GM19035 (cell line): ENCODE data around the gene SLC23A2.
"Not testable (repeated sequence)": the region's sequence is repeated elsewhere in the genome, so short reads cannot be mapped to it uniquely, and the experiment has no call there.

Source experiments
- ATAC-seq: cut with Tn5 transposase; IDR thresholded peaks from one replicate; pipeline ENCODE4 v1.9.1; 2021; ENCODE audit not compliant: unreplicated experiment

Gene SLC23A2

DNA sequence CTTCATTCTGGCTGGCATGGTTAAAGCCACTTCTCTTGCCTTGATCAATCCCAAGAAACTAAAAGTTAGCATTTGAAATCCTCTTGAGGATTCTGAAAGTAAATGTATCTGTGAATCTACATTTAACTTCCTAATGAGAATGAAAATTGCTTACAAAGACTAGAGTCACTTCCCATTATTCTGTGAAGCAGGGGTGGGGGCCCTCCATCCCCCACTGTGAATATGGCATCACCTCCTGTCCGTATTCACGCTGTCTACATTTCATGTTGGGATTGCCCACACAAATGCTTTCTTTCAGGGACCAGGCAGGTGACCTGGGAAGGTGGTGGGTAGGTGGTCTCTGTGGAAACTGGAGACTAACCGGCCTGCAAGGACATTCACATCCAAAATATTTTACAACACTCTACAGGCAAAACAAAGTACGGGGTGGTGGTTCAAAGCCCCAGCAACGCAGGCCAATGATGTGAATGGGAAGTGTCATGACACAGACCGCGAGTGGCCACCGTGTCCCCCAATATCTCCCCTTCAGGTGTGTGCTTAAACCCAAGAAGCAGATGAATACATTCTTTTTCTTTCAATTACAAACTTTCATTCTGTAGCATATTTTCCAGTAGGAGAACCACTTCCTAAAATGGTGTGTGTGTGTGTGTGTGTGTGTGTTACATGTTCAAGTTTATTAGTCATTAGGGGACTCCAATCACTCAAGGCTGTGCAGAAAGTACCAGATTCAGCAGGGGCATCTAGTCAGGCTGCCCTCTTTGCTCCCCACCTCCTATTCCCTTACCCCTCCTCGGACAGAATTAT is 147.4 kb downstream of the SLC23A2 start:
- ATAC-seq = no peak

DNA sequence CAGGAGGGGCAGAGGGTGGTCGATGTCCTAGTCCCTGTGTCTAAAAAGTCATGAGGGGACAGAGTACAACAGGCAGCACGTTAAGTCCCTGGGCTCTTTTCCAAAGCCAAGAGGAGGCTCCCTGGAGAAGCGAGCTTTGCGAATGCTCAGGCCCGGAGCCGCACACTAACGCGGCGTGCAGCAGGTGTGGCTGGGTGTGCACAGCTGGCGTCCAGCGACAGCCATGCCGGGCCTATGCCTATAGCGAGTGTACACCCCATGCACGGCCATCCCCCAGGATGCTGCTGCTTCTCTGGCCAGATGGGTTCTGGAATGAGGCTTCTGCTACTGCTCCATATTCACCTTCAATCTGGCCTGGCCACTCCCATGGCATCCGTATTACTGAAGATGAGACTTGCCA is 148.3 kb downstream of the SLC23A2 start:
- ATAC-seq = no peak

DNA sequence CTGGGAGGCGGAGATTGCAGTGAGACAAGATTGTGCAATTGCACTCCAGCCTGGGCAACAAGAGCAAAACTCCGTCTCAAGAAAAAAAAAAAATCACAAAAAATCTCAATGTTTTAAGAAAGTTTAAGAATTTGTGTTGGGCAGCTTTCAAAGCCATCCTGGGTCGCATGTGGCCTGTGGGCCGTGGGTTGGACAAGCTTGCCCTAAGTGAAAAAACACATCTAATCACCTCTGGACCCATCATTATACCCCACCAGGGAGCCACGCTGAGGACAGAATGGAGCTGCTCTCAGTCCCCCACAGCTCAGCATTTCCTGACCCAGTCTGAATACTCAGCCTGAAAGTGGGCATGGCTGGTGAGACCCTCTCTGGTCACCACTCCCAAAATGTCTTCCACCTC is 150.3 kb downstream of the SLC23A2 start:
- ATAC-seq = no peak

DNA sequence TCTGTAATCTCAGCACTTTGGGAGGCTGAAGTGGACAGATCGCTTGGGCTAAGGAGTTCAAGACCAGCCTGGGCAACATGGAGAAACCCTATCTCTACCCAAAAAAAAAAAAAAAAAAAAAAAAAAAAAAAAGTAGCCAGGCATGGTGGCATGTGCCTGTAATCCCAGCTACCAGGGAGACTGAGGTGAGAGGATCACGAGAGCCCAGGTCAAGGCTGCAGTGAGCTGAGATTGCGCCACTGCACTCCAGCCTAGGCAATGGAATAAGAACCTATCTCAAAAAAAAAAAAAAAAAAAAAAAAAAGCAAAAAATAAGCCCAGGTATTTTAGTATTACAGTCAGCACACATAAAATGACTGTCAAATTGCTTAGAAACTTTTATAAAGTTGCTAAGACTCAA is 152.5 kb downstream of the SLC23A2 start:
- not testable (repeated sequence) for ATAC-seq

DNA sequence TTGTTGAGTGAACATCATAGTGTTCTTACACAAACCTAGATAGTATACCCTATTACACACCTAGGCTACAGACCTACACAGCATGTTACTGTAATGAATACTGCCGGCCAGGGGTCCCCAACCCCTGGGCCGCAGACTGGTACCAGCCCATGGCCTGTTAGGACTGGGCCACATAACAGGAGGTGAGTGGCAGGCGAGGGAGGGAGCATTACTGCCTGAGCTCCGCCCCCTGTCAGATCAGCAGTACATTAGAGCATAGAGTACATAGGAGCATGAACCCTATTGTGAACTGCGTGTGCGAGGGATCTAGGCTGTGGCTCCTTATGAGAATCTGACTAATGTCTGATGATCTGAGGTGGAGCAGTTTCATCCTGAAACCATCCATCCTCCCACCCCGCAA is 153.3 kb downstream of the SLC23A2 start:
- no peak for ATAC-seq

DNA sequence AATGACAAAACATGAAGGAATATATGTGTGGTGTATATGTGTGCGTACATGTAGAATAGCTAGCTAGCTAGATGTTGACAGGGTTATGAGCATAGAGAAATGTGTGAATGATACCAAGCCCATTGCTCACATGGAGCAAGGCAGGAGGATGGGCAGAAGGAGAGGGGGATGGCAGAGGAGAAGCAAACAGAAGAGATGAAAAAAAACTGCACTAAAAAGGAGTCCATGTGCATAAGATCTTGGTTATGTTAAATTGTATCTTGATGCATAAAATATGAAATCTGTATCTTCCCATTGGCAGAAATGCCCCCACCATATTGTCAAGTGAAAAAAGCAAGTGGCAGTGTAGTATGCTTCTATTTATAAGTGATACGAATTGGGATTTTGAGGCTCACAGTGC is 154.5 kb downstream of the SLC23A2 start:
- no peak for ATAC-seq

DNA sequence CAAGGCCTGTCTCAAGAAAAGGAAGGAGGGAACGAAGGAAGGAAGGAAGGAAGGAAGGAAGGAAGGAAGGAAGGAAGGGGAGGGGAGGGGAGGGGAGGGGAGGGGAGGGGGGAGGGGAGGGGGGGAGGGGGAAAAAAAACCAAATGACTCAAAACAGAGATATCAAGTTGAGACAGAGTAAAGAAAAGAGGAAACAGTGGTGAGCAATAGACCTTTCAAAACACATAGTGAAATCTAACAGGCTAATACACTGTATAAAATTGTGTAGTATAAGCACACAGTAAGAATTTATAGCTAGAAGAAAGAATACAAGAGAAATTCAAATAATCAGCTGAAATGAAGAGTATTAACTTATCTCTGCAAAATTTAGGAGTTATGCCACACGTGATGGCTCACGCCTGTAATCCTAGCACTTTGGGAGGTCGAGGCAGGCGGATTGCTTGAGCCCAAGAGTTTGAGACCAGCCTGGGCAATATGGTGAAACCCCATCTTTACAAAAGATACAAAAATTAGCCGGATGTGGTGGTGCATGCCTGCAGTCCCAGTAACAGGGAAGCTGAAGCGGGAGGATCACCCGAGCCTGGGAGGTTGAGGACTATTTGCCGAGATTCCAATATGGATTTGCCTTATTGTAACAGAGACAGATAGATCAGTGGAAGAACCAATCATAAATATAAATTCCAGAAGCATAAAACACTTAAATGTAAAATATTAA is 156.4 kb downstream of the SLC23A2 start:
- no peak for ATAC-seq

DNA sequence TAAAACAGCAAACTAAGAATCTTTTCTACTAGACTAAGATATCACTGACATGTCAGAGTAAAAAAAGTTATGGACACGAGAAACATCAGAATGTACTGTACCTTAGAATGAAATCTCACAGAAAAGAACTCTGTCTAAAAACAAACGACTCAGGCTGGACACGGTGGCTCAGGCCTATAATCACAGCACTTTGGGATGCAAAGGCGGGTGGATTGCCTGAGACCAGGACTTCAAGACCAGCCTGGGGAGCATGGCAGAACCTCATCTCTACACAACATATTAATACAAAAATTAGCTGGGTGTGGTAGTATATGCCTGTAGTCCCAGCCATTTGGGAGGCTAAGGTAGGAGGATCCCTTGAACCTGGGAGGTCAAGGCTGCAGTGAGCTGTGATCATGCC is 157.0 kb downstream of the SLC23A2 start:
- no peak for ATAC-seq

DNA sequence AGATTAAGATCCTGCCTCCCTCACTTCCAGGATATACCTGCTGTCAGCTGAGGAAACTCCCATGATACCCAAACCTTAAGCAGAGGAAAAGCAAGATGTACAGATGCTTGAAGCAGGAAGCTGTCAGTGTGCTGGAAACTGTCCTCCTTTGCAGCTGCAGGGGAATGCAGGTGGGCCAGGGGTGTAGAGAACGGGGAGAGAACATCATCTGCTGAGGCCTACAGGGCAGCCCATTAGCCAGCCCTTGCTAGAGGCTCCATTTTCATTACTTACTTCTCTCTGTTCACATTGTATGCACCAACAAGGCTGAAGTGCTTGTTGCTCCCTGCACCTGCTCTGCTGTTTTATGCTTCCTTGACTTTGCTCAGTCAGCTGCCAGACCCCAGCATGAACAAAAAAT is 160.5 kb downstream of the SLC23A2 start:
- ATAC-seq = no peak

DNA sequence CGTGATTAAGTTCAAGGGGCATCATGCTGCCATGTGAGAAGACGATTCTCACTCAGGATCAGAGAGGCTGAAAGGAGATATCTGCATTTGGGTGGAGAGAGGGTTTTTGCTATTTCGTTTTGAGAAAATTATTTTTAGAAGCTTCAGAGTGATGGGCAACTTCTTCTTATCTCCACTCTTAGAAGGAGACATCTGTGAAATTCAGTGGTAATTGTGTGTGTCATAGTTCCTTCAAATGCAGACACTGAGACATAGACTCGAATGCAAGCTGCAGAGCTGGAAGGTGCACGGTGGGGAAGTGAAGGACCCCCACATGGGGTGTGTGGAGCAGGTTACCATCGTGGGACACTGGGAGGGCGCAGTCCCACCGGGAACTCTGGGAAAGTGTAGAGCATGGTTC is 162.8 kb downstream of the SLC23A2 start:
- no peak for ATAC-seq

DNA sequence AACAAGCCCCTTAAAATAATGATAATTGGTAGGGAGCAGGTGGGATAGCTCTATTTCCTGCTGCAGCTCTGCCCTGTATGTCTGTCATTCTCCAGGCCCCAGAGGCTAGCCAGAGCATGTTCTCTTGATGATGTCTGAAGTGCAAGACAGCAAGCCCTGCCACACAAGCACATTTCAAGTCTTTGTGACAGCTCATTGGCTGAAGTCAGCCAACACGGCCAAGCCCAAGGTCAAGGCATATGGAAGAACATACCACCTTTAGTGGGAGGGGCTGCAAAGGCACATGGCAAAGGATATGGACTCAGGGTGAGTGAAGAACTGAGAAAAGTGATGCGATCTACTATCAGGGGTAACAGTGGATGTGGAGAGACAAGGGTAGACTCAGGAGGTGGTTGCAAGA is 163.6 kb downstream of the SLC23A2 start:
- ATAC-seq = no peak

DNA sequence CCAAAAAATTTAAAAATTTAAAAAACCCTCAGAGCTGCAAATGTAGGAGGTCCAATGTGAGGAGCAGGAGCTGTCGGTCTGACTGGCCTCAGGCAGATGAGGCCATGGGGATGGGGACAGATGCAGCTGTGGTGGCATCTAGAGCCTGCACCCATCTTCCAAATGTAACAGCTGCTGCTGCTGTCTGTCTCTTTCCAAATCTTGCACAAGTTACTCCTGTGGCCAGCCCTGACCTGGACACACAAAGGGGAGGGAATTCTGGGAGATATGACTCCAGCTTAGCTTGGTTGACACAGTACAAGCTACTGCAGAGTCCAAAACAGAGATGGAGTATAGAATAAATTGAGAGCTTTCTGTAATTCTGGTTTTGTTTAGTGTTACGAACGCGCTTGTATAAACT is 164.4 kb downstream of the SLC23A2 start:
- ATAC-seq = no peak

DNA sequence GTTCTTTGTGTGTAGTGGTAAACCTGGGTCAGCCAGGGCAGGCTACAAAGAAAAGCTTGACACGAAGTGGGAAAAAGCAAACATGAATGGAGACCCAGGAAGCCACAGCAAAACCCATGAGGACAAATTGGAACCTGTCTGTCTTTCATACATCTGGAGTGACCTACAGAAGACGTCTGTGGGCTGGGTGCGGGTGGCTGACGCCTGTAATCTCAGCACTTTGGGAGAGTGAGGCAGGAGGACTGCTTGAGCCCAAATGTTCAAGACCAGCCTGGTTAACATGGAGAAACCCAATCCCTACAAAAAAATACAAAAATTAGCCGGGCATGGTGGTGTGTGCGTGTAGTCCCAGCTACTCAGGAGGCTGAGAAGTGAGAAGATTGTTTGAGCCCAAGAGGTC is 164.8 kb downstream of the SLC23A2 start:
- ATAC-seq = no peak

DNA sequence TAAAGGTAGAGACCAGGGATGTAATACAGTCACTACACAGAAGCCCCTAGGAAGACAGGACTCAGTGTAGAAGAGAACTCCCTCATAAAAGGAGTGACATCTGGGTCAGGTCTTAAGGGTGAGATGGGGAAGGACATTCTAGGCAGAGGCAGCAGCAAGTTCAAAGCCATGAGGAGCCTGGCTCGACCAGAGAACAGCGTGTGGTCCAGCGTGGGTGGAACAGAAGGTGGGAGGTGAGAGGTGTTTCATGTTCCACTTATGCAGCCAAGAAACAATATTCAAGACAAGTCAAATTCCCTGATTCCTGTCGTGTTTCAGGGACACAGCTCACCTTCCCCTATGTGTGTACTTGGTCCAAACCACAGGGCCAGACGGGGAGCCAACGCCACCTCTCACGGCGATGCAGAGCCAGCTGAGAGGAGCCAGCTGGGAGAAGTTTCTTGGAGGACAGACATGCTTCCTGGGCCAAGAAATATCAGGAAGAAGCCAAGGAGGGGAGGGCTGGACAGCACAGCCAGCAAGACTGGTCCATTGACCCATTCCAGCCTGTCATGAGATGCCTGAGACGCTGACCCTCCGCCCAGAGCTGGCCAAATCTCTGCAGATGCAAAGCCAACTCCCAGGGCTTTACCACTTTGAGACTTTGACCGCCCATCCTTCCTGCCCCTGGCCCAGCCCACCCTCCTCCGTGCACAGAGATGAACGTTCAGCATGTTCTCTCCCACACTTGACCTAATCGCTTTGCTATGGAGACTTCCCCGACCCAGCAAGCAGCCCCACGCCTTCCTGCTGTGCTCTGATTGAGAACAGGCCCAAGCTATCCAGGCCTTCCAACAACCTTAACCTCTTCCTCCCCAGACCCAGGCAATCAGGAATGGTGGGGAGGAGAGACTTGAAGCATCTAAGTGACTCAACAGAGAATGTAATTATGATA is 165.8 kb downstream of the SLC23A2 start:
- ATAC-seq = no peak

DNA sequence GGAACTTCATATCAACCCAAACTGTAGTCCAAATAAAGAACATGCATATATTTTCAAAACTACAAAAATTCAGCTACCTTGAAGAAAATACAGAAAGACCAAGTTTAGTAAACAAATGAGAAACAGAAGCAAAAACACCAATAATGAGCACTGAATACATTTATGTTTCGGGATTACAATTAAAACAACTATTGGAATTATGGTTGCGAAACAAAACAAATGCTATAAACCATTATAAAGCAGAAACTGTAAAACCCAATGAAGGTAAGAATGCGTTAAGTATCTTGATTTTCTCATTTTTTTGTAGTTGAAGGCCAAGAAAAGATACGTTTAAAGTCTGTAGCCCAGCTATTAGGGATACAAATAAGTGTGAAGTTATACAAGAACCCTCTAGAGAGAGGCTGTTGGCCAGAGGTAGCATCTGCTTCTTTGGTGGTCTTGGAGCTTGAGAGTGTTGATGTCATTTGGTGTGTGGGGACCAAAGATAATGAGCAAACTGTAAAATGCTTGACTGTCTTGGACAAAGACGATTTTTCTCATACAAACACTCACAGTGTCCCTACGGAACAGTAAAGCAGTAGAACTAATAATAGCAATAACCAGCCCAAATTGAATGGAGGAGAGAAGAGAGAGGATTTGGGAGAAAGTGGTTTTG is 168.1 kb downstream of the SLC23A2 start:
- no peak for ATAC-seq

DNA sequence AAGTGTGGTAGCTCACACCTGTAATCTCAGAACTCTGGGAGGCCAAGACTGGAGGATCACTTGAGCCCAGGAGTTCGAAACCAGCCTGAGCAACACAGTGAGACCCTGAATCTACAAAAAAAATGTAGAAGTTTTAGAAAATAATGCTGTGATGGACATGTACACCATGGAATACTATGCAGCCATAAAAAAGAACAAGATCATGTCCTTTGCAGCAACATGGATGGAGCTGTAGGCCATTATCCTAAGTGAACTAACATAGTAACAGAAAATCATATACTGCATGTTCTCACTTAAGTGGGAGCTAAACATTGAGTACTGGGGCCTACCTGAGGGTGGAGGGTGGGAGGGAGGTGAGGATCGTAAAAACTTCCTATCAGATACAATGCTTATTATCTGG is 168.8 kb downstream of the SLC23A2 start:
- no peak for ATAC-seq

DNA sequence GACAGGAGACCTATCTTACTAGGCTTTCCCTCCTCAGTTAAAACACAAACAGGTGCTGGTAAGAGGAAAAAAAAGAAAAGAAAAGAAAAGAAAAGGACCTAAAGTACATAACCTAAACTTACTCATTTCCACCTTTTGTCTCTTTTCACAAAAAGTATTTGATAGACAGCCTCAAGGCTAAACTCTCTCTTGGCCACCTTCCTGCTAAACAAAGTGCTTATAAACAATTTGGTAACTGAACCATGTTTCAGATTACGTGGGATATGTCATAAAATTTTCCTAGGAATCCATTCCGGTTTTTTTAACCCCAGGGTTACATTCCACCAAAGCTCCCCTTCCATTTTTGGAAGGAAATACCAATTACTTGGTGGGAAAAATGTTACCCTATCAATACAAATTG is 170.6 kb downstream of the SLC23A2 start:
- ATAC-seq = no peak

DNA sequence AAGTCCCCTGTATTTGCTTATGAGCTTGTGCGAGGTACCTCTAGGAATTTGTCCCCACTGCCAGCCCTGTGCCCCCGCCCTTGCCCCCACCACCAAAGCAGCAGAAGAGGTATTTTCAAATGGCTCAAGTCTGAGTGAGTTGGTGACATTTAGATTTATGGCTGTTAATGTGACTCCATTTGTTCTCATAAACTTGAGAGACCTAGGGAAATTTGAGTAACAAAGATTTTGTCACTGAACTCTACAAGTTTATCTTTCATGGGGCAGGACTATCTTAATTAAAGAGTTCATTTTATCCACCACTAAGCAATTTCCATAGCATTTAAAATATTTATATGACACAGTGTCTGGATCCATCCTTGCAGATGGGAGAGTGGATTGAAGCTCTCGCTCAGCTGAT is 171.1 kb downstream of the SLC23A2 start:
- no peak for ATAC-seq

DNA sequence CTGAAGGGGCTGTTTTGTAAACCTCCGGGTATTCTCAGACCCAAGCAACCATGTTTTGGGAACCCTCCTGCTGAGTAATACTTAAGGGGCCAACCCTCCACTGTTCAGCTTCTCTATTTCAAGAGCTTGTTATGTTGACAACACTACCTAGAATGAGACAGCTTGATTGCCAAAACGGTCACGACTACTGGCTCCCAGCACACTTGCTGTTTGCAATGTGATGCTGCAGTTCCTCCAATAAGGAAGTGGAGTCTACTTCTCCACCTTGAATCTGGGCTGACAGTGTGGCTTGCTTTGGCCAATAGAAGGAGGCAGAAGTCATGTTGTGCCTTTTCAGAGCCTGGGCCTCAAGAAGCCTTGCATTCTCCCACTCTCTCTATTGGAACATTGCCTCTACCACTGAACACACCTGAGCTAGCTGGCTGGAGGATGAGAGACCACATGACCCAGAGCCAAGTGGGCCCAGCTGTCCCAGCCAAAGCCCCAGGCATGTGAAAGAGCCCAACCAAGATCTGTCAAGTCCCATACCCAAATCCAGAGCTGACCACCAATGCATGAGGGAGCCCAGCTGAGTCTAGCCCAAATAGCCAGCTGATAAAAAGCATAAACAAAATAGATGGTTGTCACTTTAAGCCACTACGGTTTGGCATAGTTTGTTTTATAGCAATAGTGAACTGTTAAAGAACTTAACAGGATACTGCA is 171.6 kb downstream of the SLC23A2 start:
- ATAC-seq = no peak

DNA sequence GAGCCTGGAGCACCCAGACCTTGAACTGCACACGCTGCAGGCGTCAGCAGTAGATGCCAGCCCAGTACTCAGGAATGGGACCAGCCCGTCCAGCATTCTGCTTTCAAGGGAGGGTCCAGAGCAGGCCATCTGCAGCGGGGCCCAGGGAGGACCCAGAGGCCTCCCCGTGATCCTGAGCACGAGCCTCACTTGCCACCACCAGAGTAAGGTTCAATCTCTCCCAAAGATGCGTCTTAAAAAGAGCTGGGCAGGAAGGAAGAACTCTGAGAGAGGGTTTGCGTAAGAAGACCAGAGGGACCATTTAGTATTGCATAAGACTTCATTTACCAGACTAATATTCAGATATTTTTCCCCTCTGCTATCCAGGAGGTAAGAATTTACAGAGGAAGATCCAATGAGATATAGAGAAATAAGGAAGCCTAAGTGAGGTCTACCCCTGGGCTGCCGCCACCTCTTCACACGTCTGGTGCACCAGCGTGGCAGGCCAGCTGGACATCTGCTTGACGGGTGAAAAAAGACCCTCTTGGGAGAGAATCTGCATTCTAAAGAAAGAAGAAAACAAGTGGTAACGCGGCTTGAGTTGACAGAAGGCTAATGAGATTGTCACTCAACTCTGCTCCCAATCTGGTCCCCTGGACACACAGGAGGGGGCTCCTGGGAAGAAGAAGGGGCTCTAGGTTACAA is 172.3 kb downstream of the SLC23A2 start:
- no peak for ATAC-seq
